Mucosa of descending colon (tissue), 3 donors: ENCODE measurements around the gene SERPINB5. TPM values are rescaled to one million over a fixed set of nuclear protein-coding genes. Genes with fewer than 3 reads are reported as not detected.
A peak's percentile ranks its signal among the peaks of the same experiment; 100 is the strongest.

Experiments
- ATAC-seq: fragments of 200-7000 bp; cut with Tn5 transposase; one replicate; pipeline ENCODE4 v1.9.1; 2020; ENCODE audit warnings: mild to moderate bottlenecking, moderate library complexity
- DNase-seq, 3 donors: peaks; one replicate each; pipeline ENCODE4 v3.0.0-alpha.2; 2020
- H3K36me3 ChIP-seq: fragments of 200-600 bp; one replicate; pipeline ENCODE4 v1.8.0; 2021; ENCODE audit warnings: low read depth, mild to moderate bottlenecking
- H3K4me1 ChIP-seq: fragments of 200-600 bp; one replicate; pipeline ENCODE4 v1.8.0; 2021; ENCODE audit warnings: low read depth, mild to moderate bottlenecking
- H3K4me3 ChIP-seq: fragments of 200-600 bp; one replicate; pipeline ENCODE4 v1.8.0; 2021; ENCODE audit warnings: mild to moderate bottlenecking
- H3K9me3 ChIP-seq: fragments of 200-600 bp; one replicate; pipeline ENCODE4 v1.8.0; 2021; ENCODE audit warnings: mild to moderate bottlenecking
- intact Hi-C, 2 donors: fragments of 100-400 bp; cut with DNase I in 1 of 2; cut with micrococcal nuclease in 1 of 2; formaldehyde crosslinking; loops; one replicate each; pipeline versions ENCODE4 v1.11.0 to v1.11.1; 2022; cut with DNase I, micrococcal nuclease
- total RNA-seq, 3 donors: library from RNA; stranded (reverse); fragmentation: NEBNext Ultra II Directional in 2 of 3; extraction: Animal tissue kit (Norgen Biotek cat#: 25700) in 2 of 3; gene quantifications; one replicate each; pipeline versions ENCODE4 v1.2.1 to v1.2.4, GENCODE V29; 2021 to 2023
- TF ChIP-seq, protein P1 (sequence below): fragments of 200-600 bp; IDR thresholded peaks from one replicate; pipeline ENCODE4 v1.8.0; 2022; ENCODE audit warnings: antibody characterized with exemption, mild to moderate bottlenecking
- donor health status: DM: no; HTN: no; CAD: no; lungs with moderate emphysema.
- donor health status: DM: no; HTN: no; CAD: no.
- donor health status: DM: no; HTN: yes; CAD: no.

SERPINB5 gene
- total RNA-seq, 3 donors from 2014 or later, result 0.63 to 2.6 (median 2.3) TPM

DNA sequence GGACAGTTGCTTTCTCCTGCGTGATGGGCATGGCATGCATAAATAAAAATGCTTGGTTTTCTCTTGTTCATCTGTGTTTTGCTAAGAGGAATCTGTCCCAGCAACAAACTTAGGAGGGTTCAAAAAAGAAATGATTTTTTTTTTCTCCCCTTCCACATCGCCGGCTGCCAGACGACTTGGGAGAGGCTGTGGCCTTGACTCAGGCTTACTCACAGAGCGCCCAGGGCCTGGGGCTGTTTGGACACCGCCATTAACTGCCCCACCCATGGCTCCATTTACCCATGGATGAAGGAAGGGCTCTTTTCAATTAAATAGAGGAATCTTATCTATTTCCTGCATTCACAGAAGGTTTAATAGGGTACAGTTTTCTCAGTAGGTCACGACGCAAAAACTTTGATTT, 22.3 kb upstream of the SERPINB5 start:
- ATAC-seq, result peak; percentile 69
- Histone ChIP-seq H3K9me3 (no peaks in the 10 kb centered on the region), H3K36me3 (no peaks in the 10 kb centered on the region), H3K4me1 (peaks cover 35% of the 10 kb centered on the region), H3K4me3 (no peak overlapping the region)
- peak; percentile 46 to 59 (median 49) for DNase-seq
- intact Hi-C loops, result no loop called here
- TF ChIP-seq, protein P1, sequence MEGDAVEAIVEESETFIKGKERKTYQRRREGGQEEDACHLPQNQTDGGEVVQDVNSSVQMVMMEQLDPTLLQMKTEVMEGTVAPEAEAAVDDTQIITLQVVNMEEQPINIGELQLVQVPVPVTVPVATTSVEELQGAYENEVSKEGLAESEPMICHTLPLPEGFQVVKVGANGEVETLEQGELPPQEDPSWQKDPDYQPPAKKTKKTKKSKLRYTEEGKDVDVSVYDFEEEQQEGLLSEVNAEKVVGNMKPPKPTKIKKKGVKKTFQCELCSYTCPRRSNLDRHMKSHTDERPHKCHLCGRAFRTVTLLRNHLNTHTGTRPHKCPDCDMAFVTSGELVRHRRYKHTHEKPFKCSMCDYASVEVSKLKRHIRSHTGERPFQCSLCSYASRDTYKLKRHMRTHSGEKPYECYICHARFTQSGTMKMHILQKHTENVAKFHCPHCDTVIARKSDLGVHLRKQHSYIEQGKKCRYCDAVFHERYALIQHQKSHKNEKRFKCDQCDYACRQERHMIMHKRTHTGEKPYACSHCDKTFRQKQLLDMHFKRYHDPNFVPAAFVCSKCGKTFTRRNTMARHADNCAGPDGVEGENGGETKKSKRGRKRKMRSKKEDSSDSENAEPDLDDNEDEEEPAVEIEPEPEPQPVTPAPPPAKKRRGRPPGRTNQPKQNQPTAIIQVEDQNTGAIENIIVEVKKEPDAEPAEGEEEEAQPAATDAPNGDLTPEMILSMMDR, result no peak

GRCh38 chr18:63457977-63458376, 18.8 kb upstream of the SERPINB5 start:
- H3K4me3 ChIP-seq, result no peak overlapping the region
- DNase-seq, result peak; percentile 76 to 85 (median 80)
- H3K4me1 ChIP-seq, result peaks cover 25% of the 10 kb centered on the region
- no peaks in the 10 kb centered on the region for H3K36me3 ChIP-seq
- H3K9me3 ChIP-seq, result no peaks in the 10 kb centered on the region
- TF ChIP-seq, protein P1, result no peak
- ATAC-seq, result peak; percentile 97
- intact Hi-C loops, result no loop called here

GRCh38 chr18:63460414-63460813, 16.3 kb upstream of the SERPINB5 start:
- TF ChIP-seq, protein P1, result no peak
- H3K9me3 ChIP-seq, result no peaks in the 10 kb centered on the region
- ATAC-seq (no peak), DNase-seq (no peak)
- H3K4me3 ChIP-seq, result no peak overlapping the region
- H3K36me3 ChIP-seq, result no peaks in the 10 kb centered on the region
- intact Hi-C loops, result no loop called here
- peaks cover 10% of the 10 kb centered on the region for H3K4me1 ChIP-seq

DNA sequence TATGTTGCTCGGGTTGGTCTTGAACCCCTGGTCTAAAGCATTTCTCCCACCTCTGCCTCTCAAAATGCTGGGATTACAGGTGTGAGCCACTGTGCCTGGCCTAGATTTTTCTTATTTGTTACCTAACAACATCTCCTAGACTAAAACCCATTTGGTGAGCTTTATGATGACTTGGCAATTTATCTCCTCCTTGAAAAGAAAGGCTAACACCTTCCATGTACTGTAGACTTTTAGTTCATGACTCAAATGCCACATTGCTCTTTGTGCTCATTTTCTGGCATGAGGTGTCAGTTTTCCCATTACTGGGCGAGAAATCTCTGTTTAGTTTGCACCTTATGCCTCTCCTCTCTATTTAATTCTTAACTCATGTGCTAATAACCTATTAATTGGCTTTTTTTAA, 12.3 kb upstream of the SERPINB5 start:
- no peak for DNase-seq
- H3K4me1 ChIP-seq, result no peaks in the 10 kb centered on the region
- intact Hi-C loops, result no loop called here
- H3K4me3 ChIP-seq, result no peak overlapping the region
- TF ChIP-seq, protein P1, result no peak
- no peaks in the 10 kb centered on the region for H3K9me3 ChIP-seq
- no peak for ATAC-seq
- H3K36me3 ChIP-seq, result no peaks in the 10 kb centered on the region

- DNase-seq, result no peak
- H3K4me1 ChIP-seq, result no peaks in the 10 kb centered on the region
- H3K36me3 ChIP-seq, result no peaks in the 10 kb centered on the region
- intact Hi-C loops, result no loop called here
- no peak for ATAC-seq
- TF ChIP-seq, protein P1, result no peak
- H3K4me3 ChIP-seq, result no peak overlapping the region
- H3K9me3 ChIP-seq, result no peaks in the 10 kb centered on the region
Measured at GRCh38 chr18:63465059-63465458, 11.7 kb upstream of the SERPINB5 start.

DNA sequence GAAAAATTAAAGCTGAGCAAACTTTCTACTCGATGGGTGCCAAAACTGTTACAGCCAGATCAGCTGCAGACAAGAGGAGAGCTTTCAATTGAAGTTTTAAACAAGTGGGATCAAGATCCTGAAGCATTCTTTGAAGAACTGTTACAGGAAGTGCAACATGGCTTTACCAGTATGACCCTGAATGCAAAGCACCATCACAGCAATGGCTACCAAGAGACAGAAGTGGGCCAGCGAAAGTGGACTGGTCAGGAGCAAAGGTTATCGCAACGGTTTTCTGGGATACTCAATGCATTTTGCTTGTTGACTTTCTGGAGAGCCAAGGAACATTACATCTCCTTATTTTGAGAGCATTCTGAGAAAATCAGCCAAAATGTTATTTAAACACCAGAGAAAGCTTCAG, 9.1 kb upstream of the SERPINB5 start:
- no peaks in the 10 kb centered on the region for H3K4me1 ChIP-seq
- H3K36me3 ChIP-seq, result no peaks in the 10 kb centered on the region
- H3K9me3 ChIP-seq, result no peaks in the 10 kb centered on the region
- no peak overlapping the region for H3K4me3 ChIP-seq
- TF ChIP-seq, protein P1, result no peak
- intact Hi-C loops, result no loop called here
- ATAC-seq (no peak), DNase-seq (no peak)
